AG04450 (cell line): Measurements from ENCODE around the gene GPX7. TPM values are rescaled to one million over a fixed set of nuclear protein-coding genes. Genes with fewer than 3 reads are reported as not detected.

Experiments
- CTCF ChIA-PET: fragments of 300-600, 350-600 bp; formaldehyde crosslinking; extraction: SDS; loops from one replicate; lab custom pipeline; 2022; ENCODE audit warnings: antibody characterized with exemption, inconsistent platforms; lab: Charles Lee
- POLR2A ChIA-PET: fragments of 350-600 bp; formaldehyde crosslinking; extraction: SDS; loops from one replicate; lab custom pipeline; 2021; ENCODE audit warnings: antibody characterized with exemption, inconsistent platforms; lab: Yijun Ruan, JAX
- DNase-seq: peaks from one replicate; pipeline ENCODE4 v3.0.0-alpha.2; 2011; ENCODE audit warnings: low read depth, low spot score
- H3K27ac ChIP-seq: one replicate; pipeline ENCODE4 v1.5.1; 2012; ENCODE audit warnings: low read depth, low read length, control low read depth
- H3K27me3 ChIP-seq: one replicate; pipeline ENCODE4 v1.6.0; 2012; ENCODE audit warnings: low read length; ENCODE audit not compliant: control insufficient read depth, insufficient read depth
- H3K4me3 ChIP-seq: 2 replicates; pipeline ENCODE4 v1.5.1; 2011; ENCODE audit warnings: mild to moderate bottlenecking, low read depth, low read length, control low read depth
- H3K9me3 ChIP-seq: 2 replicates; pipeline ENCODE4 v1.5.1; 2012; ENCODE audit warnings: low read length; ENCODE audit not compliant: control insufficient read depth, insufficient read depth
- CTCF ChIP-seq: IDR thresholded peaks from 2 replicates; pipeline ENCODE4 v1.5.1; 2011; ENCODE audit warnings: low read depth, low read length, control low read depth, inconsistent platforms
- polyA plus RNA-seq: library from polyadenylated mRNA; depleted of rRNA; stranded (reverse); fragments of >200 nt; gene quantifications from 2 replicates; pipeline ENCODE4 v1.2.3, GENCODE V29; 2011

GPX7 gene
- polyA plus RNA-seq, 1 experiment: 14.1 TPM

GRCh38 chr1:52593495-52593894, 8.7 kb upstream of the GPX7 start:
- DNase-seq: no peak

GRCh38 chr1:52595061-52595460, 7.1 kb upstream of the GPX7 start:
- DNase-seq: no peak
- Histone ChIP-seq H3K4me3 (no peak overlapping the region), H3K27me3 (peaks cover 3% of the 10 kb centered on the region), H3K9me3 (no peaks in the 10 kb centered on the region), H3K27ac (no peak overlapping the region)
- no peak for TF ChIP-seq CTCF
- CTCF ChIA-PET: no interaction called here
- POLR2A ChIA-PET: no interaction called here

More at GRCh38 chr1:52593495-52593894, 8.7 kb upstream of the GPX7 start:
- no peak for TF ChIP-seq CTCF
- no peak overlapping the region for H3K27ac ChIP-seq
- H3K4me3 ChIP-seq: no peak overlapping the region
- H3K27me3 ChIP-seq: peaks cover 7% of the 10 kb centered on the region
- no peaks in the 10 kb centered on the region for H3K9me3 ChIP-seq
- CTCF ChIA-PET: interaction anchor here (0.6 kb wide), 1 partner anchor 685 kb away, joined by 7 read pairs; no protein-coding TSS in a partner anchor
- POLR2A ChIA-PET: no interaction called here

GRCh38 chr1:52597912-52598311, 4.3 kb upstream of the GPX7 start:
- no peak for TF ChIP-seq CTCF
- POLR2A ChIA-PET: no interaction called here
- Histone ChIP-seq H3K9me3 (no peaks in the 10 kb centered on the region), H3K27ac (no peak overlapping the region), H3K4me3 (no peak overlapping the region), H3K27me3 (peaks cover 3% of the 10 kb centered on the region)
- DNase-seq: no peak
- CTCF ChIA-PET: no interaction called here

GRCh38 chr1:52598729-52599128, 3.4 kb upstream of the GPX7 start:
- no peak for TF ChIP-seq CTCF
- Histone ChIP-seq H3K27me3 (peaks cover 3% of the 10 kb centered on the region), H3K4me3 (no peak overlapping the region), H3K9me3 (no peaks in the 10 kb centered on the region), H3K27ac (no peak overlapping the region)
- CTCF ChIA-PET: no interaction called here
- no peak for DNase-seq
- POLR2A ChIA-PET: interaction anchor here (0.7 kb wide), 1 partner anchor 588 kb away, joined by 4 read pairs; no protein-coding TSS in a partner anchor

GRCh38 chr1:52599236-52599635, 2.9 kb upstream of the GPX7 start:
- no peak for TF ChIP-seq CTCF
- peaks cover 3% of the 10 kb centered on the region for H3K27me3 ChIP-seq
- no peak overlapping the region for H3K27ac ChIP-seq
- H3K4me3 ChIP-seq: no peak overlapping the region
- ChIA-PET CTCF (no interaction called here), POLR2A (interaction anchor here (0.7 kb wide), 1 partner anchor 587 kb away, joined by 4 read pairs; no protein-coding TSS in a partner anchor)
- no peaks in the 10 kb centered on the region for H3K9me3 ChIP-seq
- DNase-seq: no peak
